Caco-2 (cell line): ENCODE data around the gene SCUBE3. TPM values are rescaled to one million over a fixed set of nuclear protein-coding genes. Genes with fewer than 3 reads are reported as not detected.

Experiments
- BruUV-seq: library from RNA; stranded (reverse); fragments of 400-500 nt; replicated peaks from 2 replicates; lab custom pipeline; 2021; lab: Mats Ljungman, UMichigan
- CTCF ChIA-PET: fragments of 300-600 bp; sonication (Branson Sonifier 250); formaldehyde crosslinking; loops from one replicate; lab custom pipeline; 2022; ENCODE audit warnings: antibody characterized with exemption; lab: Charles Lee
- POLR2A ChIA-PET: fragments of 300-600 bp; sonication (Branson Sonifier 250); formaldehyde crosslinking; loops from one replicate; lab custom pipeline; 2022; ENCODE audit warnings: antibody characterized with exemption; lab: Charles Lee
- DNase-seq, 2 experiments: peaks; one replicate each; pipeline versions ENCODE4 v3.0.0 to v3.0.0-alpha.2; 2020 to 2022
- H3K27me3 ChIP-seq: replicated peaks from 2 replicates; pipeline ENCODE4 v1.6.0; 2011; ENCODE audit warnings: low read length; ENCODE audit not compliant: control insufficient read depth, insufficient read depth
- H3K36me3 ChIP-seq: 2 replicates; pipeline ENCODE4 v1.5.1; 2011; ENCODE audit warnings: low read length; ENCODE audit not compliant: control insufficient read depth, insufficient read depth
- H3K4me1 ChIP-seq: fragments of 250-450 bp; sonication (Bioruptor Pico); 2 replicates; pipeline ENCODE4 v1.5.1; 2020; ENCODE audit warnings: mild to moderate bottlenecking
- H3K4me3 ChIP-seq: 2 replicates; pipeline ENCODE4 v1.5.1; 2011; ENCODE audit warnings: low read depth, mild to moderate bottlenecking, control low read depth, low read length
- H3K9me3 ChIP-seq: fragments of 250-450 bp; sonication (Bioruptor Pico); 2 replicates; pipeline ENCODE4 v1.5.1; 2020; ENCODE audit warnings: mild to moderate bottlenecking, moderate library complexity
- H3K27ac Mint-ChIP-seq: one replicate; pipeline ENCODE4 v1.8.0; 2022; ENCODE audit warnings: mixed read lengths; ENCODE audit not compliant: unreplicated experiment
- H3K27me3 Mint-ChIP-seq: one replicate; pipeline ENCODE4 v1.8.0; 2022; ENCODE audit warnings: mixed read lengths; ENCODE audit not compliant: insufficient read depth, unreplicated experiment
- H3K36me3 Mint-ChIP-seq: one replicate; pipeline ENCODE4 v1.8.0; 2022; ENCODE audit warnings: mild to moderate bottlenecking, mixed read lengths; ENCODE audit not compliant: insufficient read depth, unreplicated experiment
- H3K4me1 Mint-ChIP-seq: one replicate; pipeline ENCODE4 v1.8.0; 2022; ENCODE audit warnings: low read depth, mixed read lengths; ENCODE audit not compliant: unreplicated experiment
- H3K4me3 Mint-ChIP-seq: one replicate; pipeline ENCODE4 v1.8.0; 2022; ENCODE audit warnings: mild to moderate bottlenecking, moderate library complexity, mixed read lengths; ENCODE audit not compliant: unreplicated experiment
- H3K9me3 Mint-ChIP-seq: one replicate; pipeline ENCODE4 v1.8.0; 2022; ENCODE audit warnings: mixed read lengths; ENCODE audit not compliant: unreplicated experiment
- CTCF ChIP-seq, 2 experiments: fragments of 200-600 bp in 1 of 2; IDR thresholded peaks; 1 replicate in 1 of 2; 2 replicates in 1 of 2; pipeline versions ENCODE4 v1.5.1 to v1.8.0; 2011 to 2022; ENCODE audit warnings: antibody characterized with exemption in 1 of 2, control low read depth in 1 of 2, inconsistent platforms in 1 of 2, low read depth in 1 of 2, low read length in 1 of 2, mild to moderate bottlenecking in 1 of 2, moderate library complexity in 1 of 2; ENCODE audit not compliant: insufficient read depth in 1 of 2, severe bottlenecking in 1 of 2, unreplicated experiment in 1 of 2
- intact Hi-C: fragments of 100-400 bp; cut with micrococcal nuclease; formaldehyde crosslinking; loops from one replicate; pipeline ENCODE4 v1.10.0; 2022; ENCODE audit not compliant: unreplicated experiment
- total RNA-seq: library from RNA; stranded (reverse); gene quantifications from 2 replicates; pipeline ENCODE4 v1.2.3, GENCODE V29; 2022

The SCUBE3 gene
- total RNA-seq, 1 experiment from 2014 or later: 1.3 TPM

- no peaks in the 10 kb centered on the region for H3K36me3 ChIP-seq
- H3K36me3 Mint-ChIP-seq: no peaks in the 10 kb centered on the region
- no peaks in the 10 kb centered on the region for H3K27me3 ChIP-seq
- peaks cover 7% of the 10 kb centered on the region for H3K4me1 Mint-ChIP-seq
- H3K4me1 ChIP-seq: peaks cover 6% of the 10 kb centered on the region; the same call in 1 of the 2 replicates
- peaks cover 16% of the 10 kb centered on the region for H3K9me3 Mint-ChIP-seq
- no TSS peak for BruUV-seq
- DNase-seq: no peak
- H3K27ac Mint-ChIP-seq: no peak overlapping the region
- no peak overlapping the region for H3K4me3 Mint-ChIP-seq
- H3K9me3 ChIP-seq: no peaks in the 10 kb centered on the region
- H3K27me3 Mint-ChIP-seq: no peaks in the 10 kb centered on the region
- POLR2A ChIA-PET: no interaction called here
- CTCF ChIA-PET: interaction anchor here (0.6 kb wide), 1 partner anchor 93 kb away, joined by 3 read pairs; no protein-coding TSS in a partner anchor
- no peak overlapping the region for H3K4me3 ChIP-seq
- intact Hi-C loops: no loop called here
- no peak for TF ChIP-seq CTCF (IDR thresholded peaks at IDR 0.05; ENCODE audit: insufficient read depth in 1 of 2, low read depth in 1 of 2, low read length in 1 of 2, severe bottlenecking in 1 of 2, unreplicated experiment in 1 of 2)
These were observed 46.3 kb upstream of the SCUBE3 start for GRCh38 chr6:35167505-35167904.

GRCh38 chr6:35168461-35168861 is 45.3 kb upstream of the SCUBE3 start:
- Mint-ChIP-seq H3K4me3 (no peak overlapping the region), H3K27me3 (no peaks in the 10 kb centered on the region), H3K9me3 (peaks cover 16% of the 10 kb centered on the region), H3K4me1 (peaks cover 7% of the 10 kb centered on the region), H3K27ac (no peak overlapping the region), H3K36me3 (no peaks in the 10 kb centered on the region)
- POLR2A ChIA-PET: no interaction called here
- BruUV-seq: no TSS peak
- H3K36me3 ChIP-seq: no peaks in the 10 kb centered on the region
- H3K4me3 ChIP-seq: no peak overlapping the region
- CTCF ChIA-PET: interaction anchor here (0.6 to 0.7 kb wide), 2 partner anchors 27 to 94 kb away, joined by 3 read pairs; no protein-coding TSS in a partner anchor
- intact Hi-C loops: no loop called here
- H3K9me3 ChIP-seq: no peaks in the 10 kb centered on the region
- peaks cover 6% of the 10 kb centered on the region; the same call in 1 of the 2 replicates for H3K4me1 ChIP-seq
- TF ChIP-seq CTCF (IDR thresholded peaks at IDR 0.05; ENCODE audit: insufficient read depth in 1 of 2, low read depth in 1 of 2, low read length in 1 of 2, severe bottlenecking in 1 of 2, unreplicated experiment in 1 of 2): no peak
- DNase-seq: no peak
- H3K27me3 ChIP-seq: no peaks in the 10 kb centered on the region

GRCh38 chr6:35170166-35170565 is 43.6 kb upstream of the SCUBE3 start:
- TF ChIP-seq CTCF (IDR thresholded peaks at IDR 0.05; ENCODE audit: insufficient read depth in 1 of 2, low read depth in 1 of 2, low read length in 1 of 2, severe bottlenecking in 1 of 2, unreplicated experiment in 1 of 2): no peak
- Histone ChIP-seq H3K4me1 (peaks cover 6% of the 10 kb centered on the region; the same call in 1 of the 2 replicates), H3K36me3 (no peaks in the 10 kb centered on the region), H3K9me3 (no peaks in the 10 kb centered on the region), H3K27me3 (no peaks in the 10 kb centered on the region), H3K4me3 (no peak overlapping the region)
- H3K36me3 Mint-ChIP-seq: no peaks in the 10 kb centered on the region
- H3K27ac Mint-ChIP-seq: no peak overlapping the region
- no peaks in the 10 kb centered on the region for H3K27me3 Mint-ChIP-seq
- no peak for DNase-seq
- no peak overlapping the region for H3K4me3 Mint-ChIP-seq
- intact Hi-C loops: no loop called here
- peaks cover 10% of the 10 kb centered on the region for H3K9me3 Mint-ChIP-seq
- H3K4me1 Mint-ChIP-seq: no peaks in the 10 kb centered on the region
- ChIA-PET POLR2A (no interaction called here), CTCF (no interaction called here)
- no TSS peak for BruUV-seq
